HCT116 (cell line): ENCODE data around the gene CWC27. TPM values are rescaled to one million over a fixed set of nuclear protein-coding genes. Genes with fewer than 3 reads are reported as not detected.

Experiments
- ATAC-seq: fragments of 200-7000 bp; cut with Tn5 transposase; 2 replicates; pipeline ENCODE4 v1.9.1; 2020; ENCODE audit warnings: mild to moderate bottlenecking, moderate library complexity
- BruUV-seq: library from RNA; stranded (reverse); fragments of 400-500 nt; replicated peaks from 2 replicates; lab custom pipeline; 2021; lab: Mats Ljungman, UMichigan
- CTCF ChIA-PET: fragments of 300-600 bp; sonication (Branson Sonifier 250); formaldehyde crosslinking; loops from one replicate; lab custom pipeline; 2021; ENCODE audit warnings: antibody characterized with exemption; lab: Charles Lee
- POLR2A ChIA-PET: fragments of 300-600, 350-600 bp; sonication (Branson Sonifier 250); formaldehyde crosslinking; loops from one replicate; lab custom pipeline; 2021; ENCODE audit warnings: antibody characterized with exemption; lab: Charles Lee
- RAD21 ChIA-PET, 2 experiments: fragments of 300-600 bp; sonication (Branson Sonifier 250); formaldehyde crosslinking; loops; one replicate each; lab custom pipeline; 2023; ENCODE audit warnings: low total read pairs in 2 of 2; ENCODE audit not compliant: uncharacterized antibody in 2 of 2, unreplicated experiment in 2 of 2, low non-redundant PET in 1 of 2; lab: Charles Lee
- DNase-seq: peaks from one replicate; pipeline ENCODE4 v3.0.0-alpha.2; 2010; ENCODE audit warnings: low read depth, low spot score
- H2AFZ ChIP-seq: fragments of 200-600 bp; shearing (Covaris generic), sonication (generic); 2 replicates; pipeline ENCODE4 v1.6.1; 2017; ENCODE audit warnings: low read depth, mixed run types, mixed read lengths, antibody characterized with exemption, low read length; ENCODE audit not compliant: poor library complexity, severe bottlenecking
- H3K27ac ChIP-seq: 2 replicates; pipeline ENCODE4 v1.5.1; 2012; ENCODE audit warnings: low read depth, low read length
- H3K27me3 ChIP-seq: fragments of 200-600 bp; sonication (generic); 2 replicates; pipeline ENCODE4 v1.6.1; 2016; ENCODE audit warnings: mixed run types, low read length, mixed read lengths; ENCODE audit not compliant: insufficient read depth
- H3K36me3 ChIP-seq, 2 experiments: fragments of 200-500 bp in 1 of 2; fragments of 200-600 bp in 1 of 2; sonication (Bioruptor generic) in 1 of 2; sonication (generic) in 1 of 2; 2 replicates each; pipeline versions ENCODE4 v1.5.1 to v1.6.1; 2014 to 2016; ENCODE audit warnings: low read length in 2 of 2, inconsistent platforms in 1 of 2, mixed read lengths in 1 of 2, mixed run types in 1 of 2; ENCODE audit not compliant: insufficient read depth in 2 of 2, control insufficient read depth in 1 of 2
- H3K4me1 ChIP-seq, 2 experiments: fragments of 200-600 bp in 1 of 2; sonication (generic) in 1 of 2; 2 replicates each; pipeline versions ENCODE4 v1.5.1 to v1.6.1; 2012 to 2017; ENCODE audit warnings: low read length in 2 of 2, inconsistent platforms in 1 of 2, mild to moderate bottlenecking in 1 of 2, mixed read lengths in 1 of 2, mixed run types in 1 of 2, moderate library complexity in 1 of 2; ENCODE audit not compliant: insufficient read depth in 2 of 2, control insufficient read depth in 1 of 2
- H3K4me2 ChIP-seq: fragments of 200-600 bp; sonication (generic); 2 replicates; pipeline ENCODE4 v1.6.1; 2017; ENCODE audit warnings: mixed run types, low read length, mixed read lengths
- H3K4me3 ChIP-seq, 2 experiments: fragments of 200-600 bp in 1 of 2; sonication (generic) in 1 of 2; replicated peaks in 1 of 2; 2 replicates each; pipeline ENCODE4 v1.5.1; 2011 to 2016; ENCODE audit warnings: low read length in 2 of 2, control low read depth in 1 of 2, low read depth in 1 of 2, mild to moderate bottlenecking in 1 of 2, mixed read lengths in 1 of 2, mixed run types in 1 of 2
- H3K79me2 ChIP-seq: fragments of 200-600 bp; sonication (generic); 2 replicates; pipeline ENCODE4 v1.6.1; 2017; ENCODE audit warnings: mild to moderate bottlenecking, mixed run types, low read length, moderate library complexity, mixed read lengths; ENCODE audit not compliant: insufficient read depth
- H3K9ac ChIP-seq: fragments of 200-600 bp; sonication (generic); 2 replicates; pipeline ENCODE4 v1.6.1; 2016; ENCODE audit warnings: low read length, mixed read lengths
- H3K9me2 ChIP-seq: fragments of 200-600 bp; sonication (generic), shearing (Covaris generic); 2 replicates; pipeline ENCODE4 v1.6.1; 2017; ENCODE audit warnings: mixed run types, mild to moderate bottlenecking, moderate library complexity; ENCODE audit not compliant: insufficient read depth
- H3K9me3 ChIP-seq, 2 experiments: fragments of 200-500 bp in 1 of 2; fragments of 200-600 bp in 1 of 2; sonication (Bioruptor generic) in 1 of 2; sonication (generic) in 1 of 2; 2 replicates each; pipeline ENCODE4 v1.6.1; 2014 to 2017; ENCODE audit warnings: low read length in 2 of 2, mixed read lengths in 2 of 2, inconsistent platforms in 1 of 2, low read depth in 1 of 2, mild to moderate bottlenecking in 1 of 2, mixed run types in 1 of 2, moderate library complexity in 1 of 2; ENCODE audit not compliant: control insufficient read depth in 1 of 2, insufficient read depth in 1 of 2
- H4K20me1 ChIP-seq: fragments of 200-600 bp; sonication (generic), shearing (Covaris generic); 2 replicates; pipeline ENCODE4 v1.6.1; 2017; ENCODE audit warnings: mixed run types, mild to moderate bottlenecking, moderate library complexity; ENCODE audit not compliant: insufficient read depth
- CEBPB ChIP-seq: IDR thresholded peaks from 2 replicates; pipeline ENCODE4 v1.6.1; 2012; ENCODE audit warnings: low read depth
- FOSL1 ChIP-seq: IDR thresholded peaks from 2 replicates; pipeline ENCODE4 v1.6.1; 2012; ENCODE audit warnings: low read depth
- JUND ChIP-seq: IDR thresholded peaks from 2 replicates; pipeline ENCODE4 v1.6.1; 2012
- POLR2A ChIP-seq: IDR thresholded peaks from 2 replicates; pipeline ENCODE4 v1.7.0; 2011; ENCODE audit warnings: borderline replicate concordance; ENCODE audit not compliant: insufficient read depth, insufficient read length; ENCODE audit errors: extremely low read depth
- SRF ChIP-seq: IDR thresholded peaks from 2 replicates; pipeline ENCODE4 v1.6.1; 2012; ENCODE audit warnings: low read depth
- TCF7L2 ChIP-seq: IDR thresholded peaks from 2 replicates; pipeline ENCODE4 v1.7.0; 2011; ENCODE audit warnings: borderline replicate concordance, inconsistent platforms; ENCODE audit not compliant: insufficient read depth, insufficient read length; ENCODE audit errors: extremely low read depth
- YY1 ChIP-seq: IDR thresholded peaks from 2 replicates; pipeline ENCODE4 v1.6.1; 2011; ENCODE audit warnings: low read length, low read depth, moderate library complexity, mild to moderate bottlenecking; ENCODE audit not compliant: insufficient replicate concordance; ENCODE audit errors: extremely low read depth
- ZBTB33 ChIP-seq: IDR thresholded peaks from 2 replicates; pipeline ENCODE4 v1.6.1; 2011; ENCODE audit warnings: mild to moderate bottlenecking, low read length, moderate library complexity; ENCODE audit not compliant: insufficient replicate concordance; ENCODE audit errors: extremely low read depth
- intact Hi-C: fragments of 100-400 bp; cut with micrococcal nuclease; formaldehyde crosslinking; loops from 2 replicates; pipeline ENCODE4 v1.10.0; 2022
- total RNA-seq: library from RNA; stranded (reverse); gene quantifications from one replicate; pipeline ENCODE4 v1.2.1, GENCODE V29; 2021; ENCODE audit not compliant: unreplicated experiment
- TF ChIP-seq, protein P1 (sequence below): IDR thresholded peaks from 2 replicates; pipeline ENCODE4 v1.6.1; 2012; ENCODE audit warnings: low read depth

CWC27 gene
- total RNA-seq, 1 experiment from 2014 or later: 29.1 TPM

DNA sequence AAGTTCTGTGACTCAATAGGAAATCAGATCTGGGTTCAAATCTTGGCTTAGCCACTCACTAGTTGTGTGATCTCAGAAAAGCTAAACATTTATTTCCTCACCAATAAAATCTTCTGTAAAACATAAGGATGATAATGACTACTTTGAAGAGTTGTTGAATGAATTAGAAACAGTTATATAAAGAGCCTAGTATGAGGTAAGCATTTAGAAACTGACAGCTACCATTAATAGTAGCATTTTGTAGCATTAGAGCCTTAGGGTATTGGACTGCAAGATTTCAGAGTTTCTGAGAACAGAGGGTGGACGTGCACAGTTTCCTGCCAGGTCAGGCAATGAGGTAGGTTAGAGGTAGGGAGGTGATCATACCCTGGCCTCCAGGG, 293.2 kb downstream of the CWC27 start:
- TF ChIP-seq ZBTB33 (no peak), SRF (no peak), TCF7L2 (no peak), JUND (no peak), YY1 (no peak), CEBPB (no peak), FOSL1 (no peak), POLR2A (no peak)
- TF ChIP-seq, protein P1, sequence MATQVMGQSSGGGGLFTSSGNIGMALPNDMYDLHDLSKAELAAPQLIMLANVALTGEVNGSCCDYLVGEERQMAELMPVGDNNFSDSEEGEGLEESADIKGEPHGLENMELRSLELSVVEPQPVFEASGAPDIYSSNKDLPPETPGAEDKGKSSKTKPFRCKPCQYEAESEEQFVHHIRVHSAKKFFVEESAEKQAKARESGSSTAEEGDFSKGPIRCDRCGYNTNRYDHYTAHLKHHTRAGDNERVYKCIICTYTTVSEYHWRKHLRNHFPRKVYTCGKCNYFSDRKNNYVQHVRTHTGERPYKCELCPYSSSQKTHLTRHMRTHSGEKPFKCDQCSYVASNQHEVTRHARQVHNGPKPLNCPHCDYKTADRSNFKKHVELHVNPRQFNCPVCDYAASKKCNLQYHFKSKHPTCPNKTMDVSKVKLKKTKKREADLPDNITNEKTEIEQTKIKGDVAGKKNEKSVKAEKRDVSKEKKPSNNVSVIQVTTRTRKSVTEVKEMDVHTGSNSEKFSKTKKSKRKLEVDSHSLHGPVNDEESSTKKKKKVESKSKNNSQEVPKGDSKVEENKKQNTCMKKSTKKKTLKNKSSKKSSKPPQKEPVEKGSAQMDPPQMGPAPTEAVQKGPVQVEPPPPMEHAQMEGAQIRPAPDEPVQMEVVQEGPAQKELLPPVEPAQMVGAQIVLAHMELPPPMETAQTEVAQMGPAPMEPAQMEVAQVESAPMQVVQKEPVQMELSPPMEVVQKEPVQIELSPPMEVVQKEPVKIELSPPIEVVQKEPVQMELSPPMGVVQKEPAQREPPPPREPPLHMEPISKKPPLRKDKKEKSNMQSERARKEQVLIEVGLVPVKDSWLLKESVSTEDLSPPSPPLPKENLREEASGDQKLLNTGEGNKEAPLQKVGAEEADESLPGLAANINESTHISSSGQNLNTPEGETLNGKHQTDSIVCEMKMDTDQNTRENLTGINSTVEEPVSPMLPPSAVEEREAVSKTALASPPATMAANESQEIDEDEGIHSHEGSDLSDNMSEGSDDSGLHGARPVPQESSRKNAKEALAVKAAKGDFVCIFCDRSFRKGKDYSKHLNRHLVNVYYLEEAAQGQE: no peak
- TF ChIP-seq, all 23 proteins: peak for 0
- Histone ChIP-seq H3K27ac (no peak overlapping the region), H3K9me3 (no peaks in the 10 kb centered on the region), H4K20me1 (no peaks in the 10 kb centered on the region), H3K4me3 (no peak overlapping the region), H3K9ac (no peak overlapping the region), H3K27me3 (no peaks in the 10 kb centered on the region), H3K4me1 (no peaks in the 10 kb centered on the region), H3K79me2 (no peaks in the 10 kb centered on the region), H3K4me2 (no peak overlapping the region), H3K9me2 (no peaks in the 10 kb centered on the region), H2AFZ (no peak overlapping the region), H3K36me3 (no peaks in the 10 kb centered on the region)
- ChIA-PET RAD21 (no interaction called here), POLR2A (no interaction called here), CTCF (no interaction called here)
- intact Hi-C loops: no loop called here
- DNase-seq: no peak
- BruUV-seq: no TSS peak
- no peak for ATAC-seq
